Measurements from ENCODE around the gene OR6B3.

Gene OR6B3

GRCh38 chr2:239997686-239998409 is 55.5 kb downstream of the OR6B3 start:
- TF ChIP-seq POLR2AphosphoS5 (IDR thresholded peaks at IDR 0.05; ENCODE audit: low read depth, low read length) (no peak), SPI1 (IDR thresholded peaks at IDR 0.05; ENCODE audit: low read depth, low read length) (no peak), PAX5 (IDR thresholded peaks at IDR 0.05; ENCODE audit: insufficient read depth, low read length, severe bottlenecking) (no peak), TAF1 (IDR thresholded peaks at IDR 0.05; ENCODE audit: low read depth, low read length) (no peak), POU2F2 (IDR thresholded peaks at IDR 0.05; ENCODE audit: low read depth, low read length) (no peak), POLR2A (IDR thresholded peaks at IDR 0.05; ENCODE audit: low read depth, low read length) (no peak)
- FAIRE-seq (no peak), DNase-seq (ENCODE audit: insufficient read length, low spot score) (no peak)

Measured in GM12891 (cell line).